Caco-2 (cell line): ENCODE measurements around the gene ANKRD2. TPM values are rescaled to one million over a fixed set of nuclear protein-coding genes. Genes with fewer than 3 reads are reported as not detected.

Experiments used
- BruUV-seq: library from RNA; stranded (reverse); fragments of 400-500 nt; replicated peaks from 2 replicates; lab custom pipeline; 2021; lab: Mats Ljungman, UMichigan
- CTCF ChIA-PET: fragments of 300-600 bp; sonication (Branson Sonifier 250); formaldehyde crosslinking; loops from one replicate; lab custom pipeline; 2022; ENCODE audit warnings: antibody characterized with exemption; lab: Charles Lee
- POLR2A ChIA-PET: fragments of 300-600 bp; sonication (Branson Sonifier 250); formaldehyde crosslinking; loops from one replicate; lab custom pipeline; 2022; ENCODE audit warnings: antibody characterized with exemption; lab: Charles Lee
- DNase-seq, 2 experiments: peaks; one replicate each; pipeline versions ENCODE4 v3.0.0 to v3.0.0-alpha.2; 2020 to 2022
- H3K27me3 ChIP-seq: replicated peaks from 2 replicates; pipeline ENCODE4 v1.6.0; 2011; ENCODE audit warnings: low read length; ENCODE audit not compliant: control insufficient read depth, insufficient read depth
- H3K36me3 ChIP-seq: 2 replicates; pipeline ENCODE4 v1.5.1; 2011; ENCODE audit warnings: low read length; ENCODE audit not compliant: control insufficient read depth, insufficient read depth
- H3K4me1 ChIP-seq: fragments of 250-450 bp; sonication (Bioruptor Pico); 2 replicates; pipeline ENCODE4 v1.5.1; 2020; ENCODE audit warnings: mild to moderate bottlenecking
- H3K4me3 ChIP-seq: 2 replicates; pipeline ENCODE4 v1.5.1; 2011; ENCODE audit warnings: low read depth, mild to moderate bottlenecking, control low read depth, low read length
- H3K9me3 ChIP-seq: fragments of 250-450 bp; sonication (Bioruptor Pico); 2 replicates; pipeline ENCODE4 v1.5.1; 2020; ENCODE audit warnings: mild to moderate bottlenecking, moderate library complexity
- H3K27ac Mint-ChIP-seq: one replicate; pipeline ENCODE4 v1.8.0; 2022; ENCODE audit warnings: mixed read lengths; ENCODE audit not compliant: unreplicated experiment
- H3K27me3 Mint-ChIP-seq: one replicate; pipeline ENCODE4 v1.8.0; 2022; ENCODE audit warnings: mixed read lengths; ENCODE audit not compliant: insufficient read depth, unreplicated experiment
- H3K36me3 Mint-ChIP-seq: one replicate; pipeline ENCODE4 v1.8.0; 2022; ENCODE audit warnings: mild to moderate bottlenecking, mixed read lengths; ENCODE audit not compliant: insufficient read depth, unreplicated experiment
- H3K4me1 Mint-ChIP-seq: one replicate; pipeline ENCODE4 v1.8.0; 2022; ENCODE audit warnings: low read depth, mixed read lengths; ENCODE audit not compliant: unreplicated experiment
- H3K4me3 Mint-ChIP-seq: one replicate; pipeline ENCODE4 v1.8.0; 2022; ENCODE audit warnings: mild to moderate bottlenecking, moderate library complexity, mixed read lengths; ENCODE audit not compliant: unreplicated experiment
- H3K9me3 Mint-ChIP-seq: one replicate; pipeline ENCODE4 v1.8.0; 2022; ENCODE audit warnings: mixed read lengths; ENCODE audit not compliant: unreplicated experiment
- CTCF ChIP-seq, 2 experiments: fragments of 200-600 bp in 1 of 2; IDR thresholded peaks; 1 replicate in 1 of 2; 2 replicates in 1 of 2; pipeline versions ENCODE4 v1.5.1 to v1.8.0; 2011 to 2022; ENCODE audit warnings: antibody characterized with exemption in 1 of 2, control low read depth in 1 of 2, inconsistent platforms in 1 of 2, low read depth in 1 of 2, low read length in 1 of 2, mild to moderate bottlenecking in 1 of 2, moderate library complexity in 1 of 2; ENCODE audit not compliant: insufficient read depth in 1 of 2, severe bottlenecking in 1 of 2, unreplicated experiment in 1 of 2
- intact Hi-C: fragments of 100-400 bp; cut with micrococcal nuclease; formaldehyde crosslinking; loops from one replicate; pipeline ENCODE4 v1.10.0; 2022; ENCODE audit not compliant: unreplicated experiment
- total RNA-seq: library from RNA; stranded (reverse); gene quantifications from 2 replicates; pipeline ENCODE4 v1.2.3, GENCODE V29; 2022

The ANKRD2 gene
- total RNA-seq, 1 experiment from 2014 or later: not detected

- Mint-ChIP-seq H3K4me3 (no peak overlapping the region), H3K27me3 (no peaks in the 10 kb centered on the region), H3K4me1 (peaks cover 12% of the 10 kb centered on the region), H3K9me3 (no peaks in the 10 kb centered on the region), H3K36me3 (no peaks in the 10 kb centered on the region), H3K27ac (no peak overlapping the region)
- DNase-seq: no peak
- ChIA-PET POLR2A (no interaction called here), CTCF (no interaction called here)
- Histone ChIP-seq H3K9me3 (no peaks in the 10 kb centered on the region), H3K4me1 (peaks cover 11% of the 10 kb centered on the region; the same call in 1 of the 2 replicates), H3K36me3 (no peaks in the 10 kb centered on the region), H3K4me3 (no peak overlapping the region), H3K27me3 (no peaks in the 10 kb centered on the region)
- TF ChIP-seq CTCF (IDR thresholded peaks at IDR 0.05; ENCODE audit: insufficient read depth in 1 of 2, low read depth in 1 of 2, low read length in 1 of 2, severe bottlenecking in 1 of 2, unreplicated experiment in 1 of 2): no peak
- no TSS peak for BruUV-seq
- intact Hi-C loops: no loop called here
Observed at GRCh38 chr10:97618733-97619132, 46.2 kb downstream of the ANKRD2 start.

- Mint-ChIP-seq H3K4me1 (peaks cover 12% of the 10 kb centered on the region), H3K9me3 (no peaks in the 10 kb centered on the region), H3K27me3 (no peaks in the 10 kb centered on the region), H3K36me3 (no peaks in the 10 kb centered on the region), H3K27ac (no peak overlapping the region), H3K4me3 (no peak overlapping the region)
- peaks cover 16% of the 10 kb centered on the region; the same call in 1 of the 2 replicates for H3K4me1 ChIP-seq
- no peaks in the 10 kb centered on the region for H3K9me3 ChIP-seq
- H3K36me3 ChIP-seq: no peaks in the 10 kb centered on the region
- no TSS peak for BruUV-seq
- intact Hi-C loops: no loop called here
- DNase-seq: no peak
- no peak overlapping the region for H3K4me3 ChIP-seq
- TF ChIP-seq CTCF (IDR thresholded peaks at IDR 0.05; ENCODE audit: insufficient read depth in 1 of 2, low read depth in 1 of 2, low read length in 1 of 2, severe bottlenecking in 1 of 2, unreplicated experiment in 1 of 2): no peak
- no peaks in the 10 kb centered on the region for H3K27me3 ChIP-seq
- ChIA-PET POLR2A (interaction anchor here (0.6 kb wide), 1 partner anchor 15 kb away, joined by 3 read pairs; no protein-coding TSS in a partner anchor), CTCF (no interaction called here)
Observed at GRCh38 chr10:97623277-97623676, 50.7 kb downstream of the ANKRD2 start.

DNA sequence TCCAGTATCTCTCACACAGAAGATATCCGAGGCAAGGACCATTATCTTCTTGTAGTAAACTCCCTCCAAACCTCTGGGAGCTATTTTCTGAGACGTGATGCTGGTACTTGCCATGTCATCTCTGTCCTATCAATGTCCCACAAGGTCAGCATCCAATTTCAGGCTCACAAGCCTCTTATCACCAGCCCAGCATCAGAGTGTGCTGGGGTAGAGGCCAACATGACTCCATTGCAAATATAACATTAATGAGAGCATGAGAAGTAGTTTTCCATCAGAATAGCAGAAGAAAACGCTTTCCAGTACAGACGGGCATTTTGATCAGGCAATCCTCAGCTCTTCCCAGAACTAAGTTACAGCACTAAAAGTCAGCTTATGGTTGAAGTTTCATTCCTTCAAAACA, 55.2 kb downstream of the ANKRD2 start:
- no peak for TF ChIP-seq CTCF (IDR thresholded peaks at IDR 0.05; ENCODE audit: insufficient read depth in 1 of 2, low read depth in 1 of 2, low read length in 1 of 2, severe bottlenecking in 1 of 2, unreplicated experiment in 1 of 2)
- H3K27ac Mint-ChIP-seq: no peak overlapping the region
- H3K4me3 Mint-ChIP-seq: no peak overlapping the region
- CTCF ChIA-PET: no interaction called here
- H3K4me1 ChIP-seq: 0 out of 2 replicates have a peak, but pooled peaks cover 8% of the 10 kb centered on the region
- no peaks in the 10 kb centered on the region for H3K4me1 Mint-ChIP-seq
- intact Hi-C loops: no loop called here
- DNase-seq: no peak
- H3K27me3 Mint-ChIP-seq: no peaks in the 10 kb centered on the region
- no peaks in the 10 kb centered on the region for H3K9me3 Mint-ChIP-seq
- no TSS peak for BruUV-seq
- H3K36me3 ChIP-seq: no peaks in the 10 kb centered on the region
- POLR2A ChIA-PET: no interaction called here
- H3K4me3 ChIP-seq: no peak overlapping the region
- no peaks in the 10 kb centered on the region for H3K9me3 ChIP-seq
- H3K36me3 Mint-ChIP-seq: no peaks in the 10 kb centered on the region
- no peaks in the 10 kb centered on the region for H3K27me3 ChIP-seq
